Prostate gland (tissue), 2 donors: Measurements from ENCODE around the gene RCC2. TPM values are rescaled to one million over a fixed set of nuclear protein-coding genes. Genes with fewer than 3 reads are reported as not detected.

Experiments used
- DNase-seq: peaks from one replicate; pipeline ENCODE4 v3.0.0-alpha.2; 2019; ENCODE audit warnings: low spot score
- H3K27ac ChIP-seq, 2 donors: fragments of 200-600 bp; sonication (generic); 2 replicates each; pipeline ENCODE4 v1.5.1; 2017 to 2019
- H3K27me3 ChIP-seq: fragments of 200-600 bp; sonication (generic); replicated peaks from 2 replicates; pipeline ENCODE4 v1.5.1; 2019; ENCODE audit not compliant: insufficient read depth
- H3K36me3 ChIP-seq, 2 donors: fragments of 200-600 bp; sonication (generic); 1 replicate in 1 of 2; 2 replicates in 1 of 2; pipeline versions ENCODE4 v1.5.1 to v1.8.1; 2017 to 2019
- H3K4me1 ChIP-seq: fragments of 200-600 bp; sonication (generic); replicated peaks from 2 replicates; pipeline ENCODE4 v1.5.1; 2019
- H3K4me3 ChIP-seq, 2 donors: fragments of 200-600 bp; sonication (generic); 2 replicates each; pipeline ENCODE4 v1.5.1; 2017 to 2019
- H3K9me3 ChIP-seq: fragments of 200-600 bp; sonication (generic); 2 replicates; pipeline ENCODE4 v1.5.1; 2017
- POLR2A ChIP-seq: fragments of 450-650 bp; IDR thresholded peaks from one replicate; pipeline ENCODE4 v1.6.1; 2016; ENCODE audit warnings: antibody characterized with exemption, mild to moderate bottlenecking
- POLR2AphosphoS5 ChIP-seq: sonication (generic); formaldehyde crosslinking; IDR thresholded peaks from one replicate; pipeline ENCODE4 v1.6.1; 2017; ENCODE audit warnings: antibody characterized with exemption
- WGBS: methylation state at CpG from one replicate; pipeline ENCODE4 v1.1.5; 2018; 5-methylcytosine and 5-hydroxymethylcytosine counted together
- intact Hi-C: fragments of 100-400 bp; cut with DNase I; formaldehyde crosslinking; loops from one replicate; pipeline ENCODE4 v1.14.2; 2022
- total RNA-seq, 2 donors: library from RNA; depleted of rRNA; stranded (reverse); fragments of >200 nt; gene quantifications; one replicate each; pipeline ENCODE4 v1.1.0, GENCODE V29; 2016
- TF ChIP-seq, protein P1 (sequence below), 4 experiments: fragments of 200-600 bp in 2 of 4; fragments of 450-650 bp in 2 of 4; sonication (generic) in 2 of 4; IDR thresholded peaks; 1 replicate in 3 of 4; 2 replicates in 1 of 4; pipeline ENCODE4 v1.5.1; 2016 to 2019; ENCODE audit warnings: antibody characterized with exemption in 4 of 4, mild to moderate bottlenecking in 2 of 4, moderate library complexity in 2 of 4

RCC2 gene
- total RNA-seq, 2 donors from 2014 or later: 42.6 to 65.4 TPM

GRCh38 chr1:17392199-17392740 lies 47.2 kb downstream of the RCC2 start:
- WGBS: 65% methylated on average over 10 of the region's 10 CpGs
- H3K27ac ChIP-seq: no peak overlapping the region
- intact Hi-C loops: no loop called here
- H3K27me3 ChIP-seq: no peaks in the 10 kb centered on the region
- DNase-seq: no peak
- TF ChIP-seq POLR2AphosphoS5 (no peak), POLR2A (no peak)
- TF ChIP-seq, protein P1, sequence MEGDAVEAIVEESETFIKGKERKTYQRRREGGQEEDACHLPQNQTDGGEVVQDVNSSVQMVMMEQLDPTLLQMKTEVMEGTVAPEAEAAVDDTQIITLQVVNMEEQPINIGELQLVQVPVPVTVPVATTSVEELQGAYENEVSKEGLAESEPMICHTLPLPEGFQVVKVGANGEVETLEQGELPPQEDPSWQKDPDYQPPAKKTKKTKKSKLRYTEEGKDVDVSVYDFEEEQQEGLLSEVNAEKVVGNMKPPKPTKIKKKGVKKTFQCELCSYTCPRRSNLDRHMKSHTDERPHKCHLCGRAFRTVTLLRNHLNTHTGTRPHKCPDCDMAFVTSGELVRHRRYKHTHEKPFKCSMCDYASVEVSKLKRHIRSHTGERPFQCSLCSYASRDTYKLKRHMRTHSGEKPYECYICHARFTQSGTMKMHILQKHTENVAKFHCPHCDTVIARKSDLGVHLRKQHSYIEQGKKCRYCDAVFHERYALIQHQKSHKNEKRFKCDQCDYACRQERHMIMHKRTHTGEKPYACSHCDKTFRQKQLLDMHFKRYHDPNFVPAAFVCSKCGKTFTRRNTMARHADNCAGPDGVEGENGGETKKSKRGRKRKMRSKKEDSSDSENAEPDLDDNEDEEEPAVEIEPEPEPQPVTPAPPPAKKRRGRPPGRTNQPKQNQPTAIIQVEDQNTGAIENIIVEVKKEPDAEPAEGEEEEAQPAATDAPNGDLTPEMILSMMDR (IDR thresholded peaks at IDR 0.05): no peak
- H3K9me3 ChIP-seq: no peaks in the 10 kb centered on the region
- H3K36me3 ChIP-seq: no peaks in the 10 kb centered on the region
- H3K4me3 ChIP-seq: no peak overlapping the region
- H3K4me1 ChIP-seq: no peaks in the 10 kb centered on the region

GRCh38 chr1:17381161-17381560 lies 58.3 kb downstream of the RCC2 start:
- no peaks in the 10 kb centered on the region for H3K36me3 ChIP-seq
- H3K4me1 ChIP-seq: no peaks in the 10 kb centered on the region
- WGBS: 50% methylated on average over 2 of the region's 2 CpGs
- no peak overlapping the region for H3K4me3 ChIP-seq
- no peak for TF ChIP-seq POLR2AphosphoS5
- TF ChIP-seq, protein P1 (IDR thresholded peaks at IDR 0.05): no peak
- H3K27ac ChIP-seq: no peak overlapping the region
- no peak for DNase-seq
- no peaks in the 10 kb centered on the region for H3K27me3 ChIP-seq
- intact Hi-C loops: no loop called here
- H3K9me3 ChIP-seq: no peaks in the 10 kb centered on the region

GRCh38 chr1:17377325-17377953 lies 62.0 kb downstream of the RCC2 start:
- Histone ChIP-seq H3K9me3 (no peaks in the 10 kb centered on the region), H3K27me3 (no peaks in the 10 kb centered on the region), H3K4me3 (no peak overlapping the region), H3K36me3 (no peaks in the 10 kb centered on the region), H3K27ac (no peak overlapping the region), H3K4me1 (no peaks in the 10 kb centered on the region)
- WGBS: 11% methylated on average over 16 of the region's 16 CpGs
- TF ChIP-seq POLR2AphosphoS5 (no peak), POLR2A (no peak)
- TF ChIP-seq, protein P1 (IDR thresholded peaks at IDR 0.05): no peak
- intact Hi-C loops: no loop called here
- peak; percentile 7 for DNase-seq

DNA sequence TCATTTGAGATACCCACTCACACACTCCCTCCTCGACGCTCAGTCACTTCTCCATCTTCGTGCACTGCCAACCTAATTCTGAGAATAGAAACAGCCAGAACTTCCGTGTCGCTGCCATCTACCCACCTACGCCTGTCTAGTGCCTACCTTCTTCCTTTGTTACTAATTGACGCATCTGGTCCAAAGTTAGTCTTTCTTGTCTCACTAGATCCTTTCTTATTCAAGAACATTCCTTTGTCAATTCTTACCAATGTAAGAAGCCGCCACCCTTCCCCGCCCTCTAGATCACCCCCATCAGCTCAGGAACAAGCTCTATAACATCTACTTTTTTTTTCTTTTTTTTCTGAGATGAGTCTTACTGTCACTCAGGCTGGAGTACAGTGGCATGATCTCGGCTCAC lies 63.8 kb downstream of the RCC2 start:
- Histone ChIP-seq H3K4me1 (no peaks in the 10 kb centered on the region), H3K27ac (no peak overlapping the region), H3K9me3 (no peaks in the 10 kb centered on the region), H3K36me3 (no peaks in the 10 kb centered on the region), H3K27me3 (no peaks in the 10 kb centered on the region), H3K4me3 (no peak overlapping the region)
- DNase-seq: no peak
- TF ChIP-seq, protein P1 (IDR thresholded peaks at IDR 0.05): no peak
- TF ChIP-seq POLR2A: no peak
- TF ChIP-seq POLR2AphosphoS5: no peak
- intact Hi-C loops: no loop called here
- WGBS: 95% methylated on average over 10 of the region's 10 CpGs

DNA sequence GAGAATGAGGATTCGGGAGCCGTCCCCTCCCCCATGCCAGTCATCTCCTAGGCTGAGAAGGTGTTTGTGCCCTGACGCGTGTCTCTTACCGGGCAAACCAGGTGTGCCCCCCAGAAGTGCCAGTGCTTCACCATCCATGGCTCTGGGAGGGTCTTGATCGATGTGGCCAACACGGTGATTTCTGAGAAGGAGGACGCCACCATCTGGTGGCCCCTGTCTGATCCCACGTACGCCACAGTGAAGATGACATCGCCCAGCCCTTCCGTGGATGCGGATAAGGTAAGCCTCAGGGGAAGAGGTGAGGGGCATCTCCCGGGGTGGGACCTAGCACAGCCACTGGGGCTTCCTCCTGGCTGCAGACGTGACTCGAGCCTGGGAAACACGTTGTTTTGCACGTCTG lies 66.5 kb downstream of the RCC2 start:
- Histone ChIP-seq H3K9me3 (no peaks in the 10 kb centered on the region), H3K27me3 (no peaks in the 10 kb centered on the region), H3K4me3 (no peak overlapping the region), H3K36me3 (no peaks in the 10 kb centered on the region), H3K27ac (no peak overlapping the region), H3K4me1 (no peaks in the 10 kb centered on the region)
- no peak for DNase-seq
- no peak for TF ChIP-seq POLR2A
- TF ChIP-seq POLR2AphosphoS5: no peak
- TF ChIP-seq, protein P1 (IDR thresholded peaks at IDR 0.05): no peak
- WGBS: 81% methylated on average over 18 of the region's 18 CpGs
- intact Hi-C loops: no loop called here
